HG02870 (cell line): Measurements from ENCODE around the gene HGFAC.

Source experiments
- ATAC-seq: cut with Tn5 transposase; IDR thresholded peaks from one replicate; pipeline ENCODE4 v1.9.1; 2021; ENCODE audit warnings: mild to moderate bottlenecking, moderate library complexity; ENCODE audit not compliant: unreplicated experiment

The HGFAC gene

GRCh38 chr4:3460926-3461325, 19.2 kb downstream of the HGFAC start:
- ATAC-seq = no peak

GRCh38 chr4:3461515-3462291, 19.9 kb downstream of the HGFAC start:
- ATAC-seq = no peak

GRCh38 chr4:3462321-3462789, 20.6 kb downstream of the HGFAC start:
- no peak for ATAC-seq

GRCh38 chr4:3462790-3463415, 21.1 kb downstream of the HGFAC start, which contains the start of gene DOK7:
Gene DOK7, plus strand, starts transcription at chr4:3463306. Its CDS starts 70 bp downstream, at chr4:3463376.
- ATAC-seq = no peak

- no peak for ATAC-seq
These were observed 22.0 kb downstream of the HGFAC start for GRCh38 chr4:3463556-3464348.

GRCh38 chr4:3464349-3464905, 22.7 kb downstream of the HGFAC start:
- no peak for ATAC-seq

GRCh38 chr4:3464911-3465697, 23.3 kb downstream of the HGFAC start:
- ATAC-seq = no peak

- ATAC-seq = no peak
These were observed 24.2 kb downstream of the HGFAC start for GRCh38 chr4:3465698-3466671.

GRCh38 chr4:3466691-3467600, 25.2 kb downstream of the HGFAC start:
- no peak for ATAC-seq

GRCh38 chr4:3467601-3468031, 25.8 kb downstream of the HGFAC start:
- no peak for ATAC-seq

- ATAC-seq = no peak
These were observed 26.4 kb downstream of the HGFAC start for GRCh38 chr4:3468154-3468553.

GRCh38 chr4:3468804-3469203, 27.0 kb downstream of the HGFAC start:
- ATAC-seq = no peak

GRCh38 chr4:3469386-3470243, 27.8 kb downstream of the HGFAC start:
- no peak for ATAC-seq

GRCh38 chr4:3470244-3471097, 28.7 kb downstream of the HGFAC start:
- ATAC-seq = no peak

- ATAC-seq = no peak
These were observed 29.5 kb downstream of the HGFAC start for GRCh38 chr4:3471098-3471760.

- ATAC-seq = no peak
These were observed 30.1 kb downstream of the HGFAC start for GRCh38 chr4:3471886-3472285.
